Osteocyte (in vitro differentiated cells): Measurements from ENCODE around the gene ECM1. TPM values are rescaled to one million over a fixed set of nuclear protein-coding genes. Genes with fewer than 3 reads are reported as not detected.

Experiments
- DNase-seq: peaks from one replicate; pipeline ENCODE4 v3.0.0; 2021; ENCODE audit warnings: mixed read lengths; ENCODE audit not compliant: unreplicated experiment; ENCODE audit errors: extremely low spot score
- H3K27ac Mint-ChIP-seq: one replicate; pipeline ENCODE4 v1.8.0; 2021; ENCODE audit warnings: mild to moderate bottlenecking, mixed read lengths; ENCODE audit not compliant: unreplicated experiment
- H3K27me3 Mint-ChIP-seq: one replicate; pipeline ENCODE4 v1.8.0; 2021; ENCODE audit warnings: mixed read lengths; ENCODE audit not compliant: unreplicated experiment
- H3K36me3 Mint-ChIP-seq: one replicate; pipeline ENCODE4 v1.8.0; 2021; ENCODE audit warnings: mixed read lengths; ENCODE audit not compliant: unreplicated experiment
- H3K4me1 Mint-ChIP-seq: one replicate; pipeline ENCODE4 v1.8.0; 2021; ENCODE audit warnings: mixed read lengths; ENCODE audit not compliant: unreplicated experiment
- H3K4me3 Mint-ChIP-seq: one replicate; pipeline ENCODE4 v1.8.0; 2021; ENCODE audit warnings: mild to moderate bottlenecking, moderate library complexity, mixed read lengths; ENCODE audit not compliant: unreplicated experiment
- H3K9me3 Mint-ChIP-seq: one replicate; pipeline ENCODE4 v1.8.0; 2021; ENCODE audit warnings: mixed read lengths; ENCODE audit not compliant: unreplicated experiment
- total RNA-seq: library from RNA; stranded (reverse); gene quantifications from 2 replicates; pipeline ENCODE4 v1.2.1, GENCODE V29; 2021
- TF ChIP-seq, protein P1 (sequence below): fragments of 200-600 bp; sonication (generic); IDR thresholded peaks from 2 replicates; pipeline ENCODE4 v1.5.0; 2021; ENCODE audit warnings: antibody characterized with exemption, mild to moderate bottlenecking, moderate library complexity

ECM1 gene
- total RNA-seq, 1 donor from 2014 or later = 17.4 TPM

DNA sequence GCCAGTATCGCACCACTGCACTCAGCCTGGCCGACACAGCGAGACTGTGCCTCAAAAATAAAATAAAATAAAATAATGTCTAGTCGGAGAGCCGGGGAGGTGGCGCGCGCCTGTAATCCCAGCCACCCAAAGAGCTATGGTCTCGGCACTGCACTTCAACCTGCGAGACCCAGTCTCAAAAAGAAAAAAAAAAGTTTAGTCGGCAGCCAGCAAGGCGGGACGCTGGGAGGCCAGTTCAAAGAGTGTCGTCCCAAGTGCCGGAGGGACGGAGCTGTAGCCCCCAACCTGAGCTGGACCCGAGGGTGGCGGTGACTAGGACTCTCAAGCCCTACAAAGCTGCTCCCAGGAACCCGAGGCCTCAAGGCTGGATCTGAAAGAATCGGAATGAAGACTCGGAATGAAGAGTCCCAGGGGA, 7.0 kb downstream of the ECM1 start:
- H3K27me3 Mint-ChIP-seq = no peaks in the 10 kb centered on the region
- no peaks in the 10 kb centered on the region for H3K9me3 Mint-ChIP-seq
- peaks cover 11% of the 10 kb centered on the region for H3K36me3 Mint-ChIP-seq
- peak overlapping the region; percentile 83 for H3K4me3 Mint-ChIP-seq
- DNase-seq = no peak
- peak overlapping the region; percentile 75 for H3K27ac Mint-ChIP-seq
- TF ChIP-seq, protein P1, sequence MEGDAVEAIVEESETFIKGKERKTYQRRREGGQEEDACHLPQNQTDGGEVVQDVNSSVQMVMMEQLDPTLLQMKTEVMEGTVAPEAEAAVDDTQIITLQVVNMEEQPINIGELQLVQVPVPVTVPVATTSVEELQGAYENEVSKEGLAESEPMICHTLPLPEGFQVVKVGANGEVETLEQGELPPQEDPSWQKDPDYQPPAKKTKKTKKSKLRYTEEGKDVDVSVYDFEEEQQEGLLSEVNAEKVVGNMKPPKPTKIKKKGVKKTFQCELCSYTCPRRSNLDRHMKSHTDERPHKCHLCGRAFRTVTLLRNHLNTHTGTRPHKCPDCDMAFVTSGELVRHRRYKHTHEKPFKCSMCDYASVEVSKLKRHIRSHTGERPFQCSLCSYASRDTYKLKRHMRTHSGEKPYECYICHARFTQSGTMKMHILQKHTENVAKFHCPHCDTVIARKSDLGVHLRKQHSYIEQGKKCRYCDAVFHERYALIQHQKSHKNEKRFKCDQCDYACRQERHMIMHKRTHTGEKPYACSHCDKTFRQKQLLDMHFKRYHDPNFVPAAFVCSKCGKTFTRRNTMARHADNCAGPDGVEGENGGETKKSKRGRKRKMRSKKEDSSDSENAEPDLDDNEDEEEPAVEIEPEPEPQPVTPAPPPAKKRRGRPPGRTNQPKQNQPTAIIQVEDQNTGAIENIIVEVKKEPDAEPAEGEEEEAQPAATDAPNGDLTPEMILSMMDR = no peak
- peaks cover 13% of the 10 kb centered on the region for H3K4me1 Mint-ChIP-seq

DNA sequence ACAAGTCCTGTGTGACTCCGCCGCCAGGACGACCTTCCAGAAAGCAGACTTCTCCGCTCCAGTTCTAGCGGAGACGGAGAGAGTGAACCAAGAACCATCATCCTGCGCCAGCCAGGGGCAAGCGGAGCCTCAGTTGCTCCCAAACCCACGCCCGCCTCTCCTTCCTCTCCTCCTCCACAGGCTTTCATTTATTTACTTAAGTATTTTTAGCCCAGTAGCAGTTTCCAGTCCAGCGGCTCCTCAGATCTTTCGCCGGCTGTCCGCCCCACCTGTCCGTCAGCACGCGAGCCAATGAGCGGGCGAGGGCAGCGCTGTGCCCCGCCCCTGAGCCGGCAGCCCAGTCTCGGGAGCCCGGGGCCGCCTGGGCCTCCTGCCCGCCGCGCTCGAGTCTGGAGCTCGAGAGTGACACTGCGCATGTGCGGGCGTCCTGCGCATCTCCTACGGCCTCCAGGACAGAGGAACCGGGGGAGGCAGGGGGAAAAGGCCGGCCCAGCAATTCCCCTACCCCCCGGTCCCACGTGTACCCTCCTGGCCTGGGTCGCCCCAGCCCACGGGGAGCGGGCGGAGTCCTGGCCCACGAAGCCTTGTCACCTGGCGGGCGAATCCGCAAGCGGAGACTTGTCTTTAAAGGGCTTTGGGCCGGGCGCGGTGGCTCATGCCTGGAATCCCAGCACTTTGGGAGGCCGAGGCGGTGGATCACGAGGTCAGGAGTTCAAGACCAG, 7.6 kb downstream of the ECM1 start, which contains the start of gene FALEC:
Gene FALEC, plus strand, starts transcription at position 425 of the 722 bp plus-strand sequence.
- TF ChIP-seq, protein P1 = no peak
- DNase-seq = peak; percentile 99
- Mint-ChIP-seq H3K4me3 (peak within 1 kb of the TSS; percentile 83), H3K9me3 (no peaks in the 10 kb centered on the region), H3K36me3 (peaks cover 7% of the 10 kb centered on the region), H3K27ac (peak within 1 kb of the TSS; percentile 75), H3K27me3 (no peaks in the 10 kb centered on the region), H3K4me1 (peaks cover 13% of the 10 kb centered on the region)

DNA sequence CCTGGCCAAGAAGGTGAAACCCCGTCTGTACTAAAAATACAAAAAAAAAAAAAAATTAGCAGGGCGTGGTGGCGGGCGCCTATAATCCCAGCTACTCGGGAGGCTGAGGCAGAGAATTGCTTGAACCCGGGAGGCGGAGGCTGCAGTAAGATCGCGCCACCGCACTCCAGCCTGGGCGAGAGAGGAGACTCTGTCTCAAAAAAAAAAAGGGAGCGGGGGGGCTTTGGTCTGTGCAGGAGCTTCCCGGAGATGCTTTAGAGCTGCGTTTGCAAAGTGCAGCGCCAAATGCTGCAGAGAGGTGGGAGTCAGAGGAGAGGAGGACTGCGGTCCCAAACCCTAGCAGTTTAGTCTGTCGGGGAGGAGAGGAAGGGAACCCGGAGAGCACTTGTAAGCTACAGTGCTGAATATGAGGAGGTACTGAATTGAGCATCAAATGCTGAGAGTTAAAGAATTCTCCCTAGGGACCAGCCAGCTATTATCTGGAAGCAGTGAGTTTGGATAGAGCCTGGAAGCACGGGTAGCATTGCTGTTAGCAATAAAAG, 8.2 kb downstream of the ECM1 start:
- no peaks in the 10 kb centered on the region for H3K9me3 Mint-ChIP-seq
- peaks cover 7% of the 10 kb centered on the region for H3K36me3 Mint-ChIP-seq
- TF ChIP-seq, protein P1 = no peak
- H3K27ac Mint-ChIP-seq = peak overlapping the region; percentile 75
- H3K4me3 Mint-ChIP-seq = peak overlapping the region; percentile 83
- peaks cover 13% of the 10 kb centered on the region for H3K4me1 Mint-ChIP-seq
- no peak for DNase-seq
- no peaks in the 10 kb centered on the region for H3K27me3 Mint-ChIP-seq

DNA sequence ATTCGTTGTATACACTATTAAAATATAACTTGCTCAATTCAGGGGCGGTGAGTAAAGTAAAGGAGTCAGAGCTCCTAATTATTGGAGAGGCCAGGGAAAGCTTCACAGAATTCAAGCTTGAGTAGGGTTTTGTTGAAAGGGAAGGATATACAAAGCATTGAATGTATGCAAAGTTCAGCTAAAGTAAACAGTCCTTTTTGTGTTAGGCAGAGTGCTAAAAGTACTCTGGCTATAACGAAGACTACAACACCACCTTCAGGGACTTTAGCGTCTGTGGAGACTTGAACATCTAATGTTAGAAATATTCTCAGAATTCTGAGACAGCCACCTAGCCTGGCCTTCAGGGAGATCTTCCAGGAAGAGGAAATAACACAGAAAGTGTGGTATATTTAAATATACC, 8.7 kb downstream of the ECM1 start:
- peaks cover 6% of the 10 kb centered on the region for H3K36me3 Mint-ChIP-seq
- peak overlapping the region; percentile 83 for H3K4me3 Mint-ChIP-seq
- TF ChIP-seq, protein P1 = peak; percentile 22
- no peaks in the 10 kb centered on the region for H3K9me3 Mint-ChIP-seq
- DNase-seq = no peak
- H3K27me3 Mint-ChIP-seq = no peaks in the 10 kb centered on the region
- no peak overlapping the region for H3K27ac Mint-ChIP-seq
- peaks cover 13% of the 10 kb centered on the region for H3K4me1 Mint-ChIP-seq

DNA sequence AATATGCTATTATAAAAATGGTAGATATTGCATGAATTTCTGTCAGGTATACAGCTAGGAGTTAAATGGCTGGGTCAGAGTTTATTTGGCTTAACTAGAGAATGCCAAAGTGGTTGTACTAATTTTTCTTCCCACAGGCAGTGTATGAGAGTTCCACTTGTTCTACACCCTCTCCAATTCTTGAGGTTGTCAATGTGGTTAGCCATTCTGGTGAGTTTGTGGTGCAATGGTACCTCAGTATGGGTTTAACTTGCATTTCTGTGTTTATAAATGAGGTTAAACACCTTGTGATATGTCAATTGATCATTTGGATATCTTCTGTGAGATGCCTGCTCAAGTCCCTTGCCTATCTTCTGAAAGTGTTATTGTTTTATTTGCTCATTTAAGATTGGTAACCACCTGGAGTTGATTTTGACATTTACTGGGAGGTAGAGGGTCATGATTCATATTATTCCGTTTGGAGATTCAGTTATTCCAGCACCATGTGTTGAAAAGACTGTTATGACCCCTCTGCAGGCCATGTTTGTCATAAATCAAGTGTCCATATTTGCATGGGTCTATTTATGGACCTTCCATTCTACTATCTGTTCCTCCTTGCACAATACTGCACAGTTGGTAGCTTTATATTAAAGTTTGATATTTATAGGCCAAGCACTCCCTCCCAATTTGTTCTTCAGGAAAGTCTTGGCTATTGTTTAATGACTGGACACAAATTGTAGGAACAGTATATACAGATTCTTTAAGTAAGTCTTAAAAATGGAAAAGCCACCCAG, 13.5 kb downstream of the ECM1 start:
- Mint-ChIP-seq H3K27me3 (no peaks in the 10 kb centered on the region), H3K4me3 (no peak overlapping the region), H3K4me1 (peaks cover 5% of the 10 kb centered on the region), H3K27ac (no peak overlapping the region), H3K36me3 (no peaks in the 10 kb centered on the region), H3K9me3 (no peaks in the 10 kb centered on the region)
- no peak for DNase-seq
- TF ChIP-seq, protein P1 = no peak
